HepG2 (cell line): ENCODE results near the gene MSMP. TPM values are rescaled to one million over a fixed set of nuclear protein-coding genes. Genes with fewer than 3 reads are reported as not detected.

ENCODE experiments used
- AGO1 ChIP-seq: fragments of 200-400 bp; formaldehyde crosslinking; IDR thresholded peaks from 2 replicates; pipeline ENCODE4 v1.6.1; 2017; ENCODE audit warnings: mild to moderate bottlenecking, low read depth, low read length, moderate library complexity; ENCODE audit not compliant: poor library complexity, severe bottlenecking
- FOXO4 ChIP-seq: sonication (generic); formaldehyde crosslinking; conservative IDR thresholded peaks from 2 replicates; pipeline ENCODE4 v1.8.1; 2023; ENCODE audit warnings: missing genetic modification reagents
- JDP2 ChIP-seq: sonication (generic); formaldehyde crosslinking; IDR thresholded peaks from 2 replicates; pipeline ENCODE4 v1.8.1; 2022; ENCODE audit warnings: missing genetic modification reagents, borderline replicate concordance
- MAZ ChIP-seq, 2 experiments: sonication (generic) in 1 of 2; formaldehyde crosslinking in 1 of 2; IDR thresholded peaks; 2 replicates each; pipeline versions ENCODE4 v1.5.0 to v1.6.1; 2012 to 2020; ENCODE audit warnings: low read depth in 2 of 2, mild to moderate bottlenecking in 2 of 2, borderline replicate concordance in 1 of 2, improper control_type of control experiment in 1 of 2, low read length in 1 of 2, missing genetic modification reagents in 1 of 2, moderate library complexity in 1 of 2
- MTA3 ChIP-seq: sonication (generic); formaldehyde crosslinking; IDR thresholded peaks from 2 replicates; pipeline ENCODE4 v1.4.0; 2020; ENCODE audit warnings: missing genetic modification reagents
- PCBP2 ChIP-seq: fragments of 200-400 bp; formaldehyde crosslinking; optimal IDR thresholded peaks from 2 replicates; pipeline ENCODE3; 2018; ENCODE audit warnings: low read length, low read depth; ENCODE audit not compliant: poor library complexity, severe bottlenecking
- POLR2AphosphoS5 ChIP-seq: IDR thresholded peaks from 2 replicates; pipeline ENCODE4 v1.6.1; 2012; ENCODE audit warnings: low read depth, low read length
- RAD21 ChIP-seq: fragments of 450-650 bp; formaldehyde crosslinking; IDR thresholded peaks from 2 replicates; pipeline ENCODE4 v1.5.0; 2020; ENCODE audit warnings: mild to moderate bottlenecking
- ZBTB39 ChIP-seq: sonication (generic); formaldehyde crosslinking; IDR thresholded peaks from 2 replicates; pipeline ENCODE4 v1.5.0; 2020; ENCODE audit warnings: missing genetic modification reagents
- ZHX2 ChIP-seq, 2 experiments: sonication (generic) in 1 of 2; formaldehyde crosslinking in 1 of 2; IDR thresholded peaks; 2 replicates each; pipeline versions ENCODE4 v1.6.1 to v1.9.0; 2014 to 2022; ENCODE audit warnings: antibody characterized with exemption in 1 of 2, borderline replicate concordance in 1 of 2, inconsistent platforms in 1 of 2, low read depth in 1 of 2, missing genetic modification reagents in 1 of 2
- ZNF512B ChIP-seq: sonication (generic); formaldehyde crosslinking; IDR thresholded peaks from 2 replicates; pipeline ENCODE4 v1.5.1; 2020; ENCODE audit warnings: missing genetic modification reagents, mild to moderate bottlenecking, borderline replicate concordance
- ZNF619 ChIP-seq: sonication (generic); formaldehyde crosslinking; IDR thresholded peaks from 2 replicates; pipeline ENCODE4 v1.4.0; 2020; ENCODE audit warnings: mild to moderate bottlenecking, missing genetic modification reagents
- ZNF777 ChIP-seq: sonication (generic); formaldehyde crosslinking; IDR thresholded peaks from 2 replicates; pipeline ENCODE4 v1.4.0; 2020; ENCODE audit warnings: missing genetic modification reagents
- polyA plus RNA-seq, 8 experiments: library from polyadenylated mRNA; depleted of rRNA in 3 of 8; stranded (reverse) in 7 of 8; unstranded in 1 of 8; fragments of >200 nt; fragmentation: Illumina TruSeq in 4 of 8; extraction: Trizol in 4 of 8; gene quantifications; 2 replicates each; pipeline versions ENCODE4 v1.2.1 to v1.2.3, GENCODE V29; 2011 to 2016; ENCODE audit warnings: low read depth in 4 of 8, missing spikeins in 1 of 8, mixed read lengths in 1 of 8; ENCODE audit not compliant: insufficient read depth in 1 of 8
- total RNA-seq, 5 experiments: library from RNA; depleted of rRNA; stranded (reverse); fragments of >200 nt; fragmentation: Illumina TruSeq; extraction: Trizol; gene quantifications; 2 replicates each; pipeline ENCODE4 v1.2.3, GENCODE V29; 2016; ENCODE audit warnings: low read depth in 1 of 5

The MSMP gene
- total and polyA plus RNA-seq, 2 of the 13 experiments (the other 11 are each of a cell fraction or from before 2014, with no cell fraction given) = 0.24 to 0.46 TPM

- TF ChIP-seq ZBTB39 (no peak), AGO1 (peak; percentile 86), RAD21 (CRISPR knock-in tag) (no peak), ZNF777 (CRISPR knock-in tag) (peak; percentile 39; the same call in 1 of the 2 replicates), ZNF512B (CRISPR knock-in tag) (no peak), PCBP2 (peak; percentile 63), ZNF619 (CRISPR knock-in tag) (no peak), FOXO4 (CRISPR knock-in tag) (no peak), JDP2 (CRISPR knock-in tag) (no peak), MAZ (IDR thresholded peaks at IDR 0.05; ENCODE audit: borderline replicate concordance, low read depth, low read length) (no peak), MAZ (CRISPR knock-in tag; IDR thresholded peaks at IDR 0.05; ENCODE audit: low read depth) (0 out of 2 replicates have a peak, but pooled peaks have one; percentile 16), MTA3 (no peak), ZHX2 (IDR thresholded peaks at IDR 0.05; ENCODE audit: low read depth) (no peak), ZHX2 (CRISPR knock-in tag; IDR thresholded peaks at IDR 0.05; ENCODE audit: borderline replicate concordance) (no peak; the same call in 1 of the 2 replicates), POLR2AphosphoS5 (peak; percentile 53; the same call in 1 of the 2 replicates)
Observed at GRCh38 chr9:35757226-35757891, 3.3 kb upstream of the MSMP start (continued).
